IPS-15b (cell line): ENCODE results near the gene NCKAP5.

Source experiments
- H3K27me3 ChIP-seq: one replicate; pipeline ENCODE4 v1.6.1; 2013; ENCODE audit warnings: low read length; ENCODE audit not compliant: control insufficient read depth, insufficient read depth
- H3K36me3 ChIP-seq: one replicate; pipeline ENCODE4 v1.6.1; 2013; ENCODE audit warnings: low read length; ENCODE audit not compliant: control insufficient read depth, insufficient read depth
- H3K4me1 ChIP-seq: one replicate; pipeline ENCODE4 v1.6.1; 2013; ENCODE audit warnings: mild to moderate bottlenecking, low read length; ENCODE audit not compliant: control insufficient read depth, insufficient read depth
- H3K4me3 ChIP-seq: one replicate; pipeline ENCODE4 v1.5.1; 2013; ENCODE audit warnings: low read depth, low read length
- H3K9ac ChIP-seq: one replicate; pipeline ENCODE4 v1.6.1; 2013; ENCODE audit warnings: low read depth, mild to moderate bottlenecking, low read length
- H3K9me3 ChIP-seq: one replicate; pipeline ENCODE4 v1.6.1; 2013; ENCODE audit warnings: mild to moderate bottlenecking, low read length; ENCODE audit not compliant: control insufficient read depth, insufficient read depth

Gene NCKAP5

DNA sequence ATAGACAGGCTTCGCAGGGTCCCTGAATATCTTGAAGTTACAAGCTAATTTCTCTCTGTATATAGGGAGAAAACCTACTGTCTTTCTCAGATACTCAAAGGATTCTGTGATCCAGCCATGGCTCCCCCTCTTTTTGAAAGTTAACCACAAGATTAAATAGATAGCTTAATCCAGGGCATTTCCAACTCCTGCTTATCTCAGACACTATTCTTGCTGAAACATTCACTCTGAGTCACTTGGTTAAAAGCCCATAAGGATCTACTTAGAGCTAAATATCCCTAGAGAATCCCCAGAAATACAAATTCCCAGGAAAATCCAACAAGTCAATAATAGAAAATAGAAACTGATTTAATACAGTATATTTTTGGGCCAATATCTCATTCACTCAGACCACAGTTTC, 719.1 kb downstream of the NCKAP5 start:
- Histone ChIP-seq H3K27me3 (no peaks in the 10 kb centered on the region), H3K36me3 (no peaks in the 10 kb centered on the region), H3K9me3 (no peaks in the 10 kb centered on the region)

DNA sequence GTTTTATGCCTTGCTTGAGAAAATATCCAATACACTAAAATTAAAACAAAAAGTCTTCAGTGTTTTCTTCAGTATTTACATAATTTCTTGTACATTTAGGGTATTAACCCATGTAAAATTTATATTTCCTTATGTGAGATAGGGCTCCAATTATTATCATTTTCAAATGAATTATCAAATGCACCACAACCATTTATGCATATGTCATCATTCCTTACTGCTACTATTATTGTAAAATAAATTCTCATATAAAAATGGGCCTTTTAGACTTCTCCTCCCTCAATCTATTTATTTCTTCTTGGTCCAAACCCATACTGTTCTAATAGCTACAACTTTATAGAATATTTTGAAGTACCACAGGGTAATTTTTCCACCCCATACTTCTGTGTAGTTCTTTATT, 722.9 kb downstream of the NCKAP5 start:
- H3K4me3 ChIP-seq: no peak overlapping the region
- H3K36me3 ChIP-seq: no peaks in the 10 kb centered on the region
- H3K4me1 ChIP-seq: no peaks in the 10 kb centered on the region
- no peak overlapping the region for H3K9ac ChIP-seq
- no peaks in the 10 kb centered on the region for H3K27me3 ChIP-seq
- H3K9me3 ChIP-seq: no peaks in the 10 kb centered on the region

More for the DNA sequence above, 719.1 kb downstream of the NCKAP5 start:
- no peak overlapping the region for H3K4me3 ChIP-seq
- H3K9ac ChIP-seq: no peak overlapping the region
- H3K4me1 ChIP-seq: no peaks in the 10 kb centered on the region

DNA sequence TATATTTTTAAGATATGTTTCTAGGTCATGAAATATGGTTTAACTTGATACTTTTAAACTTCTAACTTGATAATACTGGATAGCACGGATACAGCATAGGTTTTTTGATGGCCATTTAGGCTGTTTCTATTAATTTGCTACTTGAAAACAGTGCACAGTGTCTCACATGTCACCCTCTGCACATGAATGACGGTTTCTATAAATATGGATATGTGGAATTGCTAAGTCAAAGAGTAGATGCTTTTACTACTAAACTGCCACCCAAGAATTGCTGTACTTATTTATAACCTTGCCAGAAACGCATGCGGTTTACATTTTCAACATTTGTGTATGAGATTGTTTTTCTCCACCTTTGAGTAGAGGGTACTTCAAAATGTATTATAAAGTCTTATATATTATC, 723.7 kb downstream of the NCKAP5 start:
- Histone ChIP-seq H3K4me1 (no peaks in the 10 kb centered on the region), H3K9me3 (no peaks in the 10 kb centered on the region), H3K4me3 (no peak overlapping the region), H3K9ac (no peak overlapping the region), H3K36me3 (no peaks in the 10 kb centered on the region), H3K27me3 (no peaks in the 10 kb centered on the region)

DNA sequence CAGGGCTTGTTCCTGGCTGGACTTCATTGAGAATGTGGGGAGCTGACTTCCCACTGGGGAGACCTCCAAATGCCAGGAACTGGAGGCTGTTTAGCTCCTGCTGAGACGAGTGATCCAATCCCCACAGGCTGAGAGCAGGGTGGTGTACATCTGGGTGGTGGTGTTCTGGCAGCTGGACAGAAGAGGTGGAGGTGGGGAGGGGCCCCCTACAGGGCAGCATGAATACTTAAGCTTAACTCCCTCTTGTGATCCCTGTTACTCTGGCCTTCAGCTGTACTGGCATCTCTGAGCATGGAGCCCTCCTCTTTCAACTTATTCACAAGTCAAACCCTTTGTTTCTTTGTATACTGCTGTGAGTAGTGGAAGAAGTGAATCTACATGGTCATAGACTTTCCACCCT, 730.5 kb downstream of the NCKAP5 start:
- no peaks in the 10 kb centered on the region for H3K4me1 ChIP-seq
- H3K27me3 ChIP-seq: no peaks in the 10 kb centered on the region
- H3K36me3 ChIP-seq: no peaks in the 10 kb centered on the region
- H3K4me3 ChIP-seq: no peak overlapping the region
- H3K9ac ChIP-seq: no peak overlapping the region
- no peaks in the 10 kb centered on the region for H3K9me3 ChIP-seq

DNA sequence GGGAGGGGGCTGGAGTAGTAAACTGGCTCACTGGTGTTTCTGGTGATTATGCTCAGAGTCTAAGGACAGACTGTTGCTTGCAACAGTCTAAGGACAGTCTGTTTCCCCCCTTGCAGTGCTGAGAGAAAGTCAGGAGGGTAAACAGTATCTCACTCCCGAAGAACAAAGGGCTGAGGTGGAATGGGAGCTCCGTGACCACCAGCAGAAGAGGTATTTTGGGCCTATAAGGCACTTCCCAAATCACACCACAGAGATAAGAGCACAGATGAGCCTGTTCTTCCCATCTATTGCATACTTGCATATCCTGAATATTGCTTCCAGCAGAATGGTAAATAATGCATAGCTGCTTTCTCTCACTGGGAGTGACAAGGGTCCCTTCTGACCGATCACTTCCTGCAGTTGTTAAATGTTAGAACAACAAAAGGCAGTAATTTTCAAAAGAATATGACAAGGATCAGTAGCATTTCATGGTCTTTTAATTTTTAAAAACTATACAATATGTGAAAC, 737.9 kb downstream of the NCKAP5 start:
- Histone ChIP-seq H3K4me3 (no peak overlapping the region), H3K9ac (no peak overlapping the region), H3K27me3 (no peaks in the 10 kb centered on the region), H3K4me1 (peaks cover 4% of the 10 kb centered on the region), H3K9me3 (no peaks in the 10 kb centered on the region), H3K36me3 (no peaks in the 10 kb centered on the region)

DNA sequence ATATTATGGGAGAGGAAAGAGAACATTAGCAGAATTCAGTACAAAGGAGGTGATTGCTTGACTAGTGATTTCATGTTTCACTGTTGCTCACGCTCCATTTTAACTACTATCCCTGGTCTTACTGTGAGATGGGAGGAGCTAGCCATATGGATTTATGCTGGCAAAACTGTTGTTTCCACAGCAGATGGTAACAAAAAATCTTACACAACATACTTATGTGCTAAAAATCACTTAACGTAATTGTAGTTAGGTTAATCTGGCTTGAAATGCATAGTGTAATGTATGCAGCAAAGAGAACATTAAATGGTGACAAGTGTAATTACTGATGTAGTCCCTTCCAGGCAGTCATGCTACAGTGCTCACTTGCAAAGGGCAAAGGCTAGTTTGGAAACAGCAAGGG, 742.7 kb downstream of the NCKAP5 start:
- Histone ChIP-seq H3K4me3 (no peak overlapping the region), H3K27me3 (no peaks in the 10 kb centered on the region), H3K9ac (no peak overlapping the region), H3K36me3 (no peaks in the 10 kb centered on the region), H3K9me3 (no peaks in the 10 kb centered on the region), H3K4me1 (peaks cover 4% of the 10 kb centered on the region)

DNA sequence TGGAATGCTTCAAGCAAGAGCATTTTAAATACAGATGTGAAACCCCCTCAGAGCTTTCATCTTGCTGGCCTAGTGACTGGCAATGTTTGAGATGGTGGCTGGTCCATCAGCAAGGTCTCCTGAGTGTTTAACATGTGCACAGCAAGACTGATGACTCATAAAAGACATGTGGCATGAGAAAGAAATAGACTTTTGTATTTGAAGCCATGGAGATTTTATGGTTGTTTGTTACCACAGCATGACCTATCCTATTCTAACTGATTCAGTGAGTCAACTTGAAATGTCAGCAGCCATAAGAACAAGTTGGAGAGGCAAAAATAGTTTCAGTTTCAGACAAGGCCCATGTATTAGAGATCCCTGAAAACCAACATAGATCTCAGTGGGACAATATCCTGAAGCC, 743.5 kb downstream of the NCKAP5 start:
- Histone ChIP-seq H3K4me1 (no peaks in the 10 kb centered on the region), H3K36me3 (no peaks in the 10 kb centered on the region), H3K27me3 (no peaks in the 10 kb centered on the region), H3K9ac (no peak overlapping the region), H3K9me3 (no peaks in the 10 kb centered on the region), H3K4me3 (no peak overlapping the region)

DNA sequence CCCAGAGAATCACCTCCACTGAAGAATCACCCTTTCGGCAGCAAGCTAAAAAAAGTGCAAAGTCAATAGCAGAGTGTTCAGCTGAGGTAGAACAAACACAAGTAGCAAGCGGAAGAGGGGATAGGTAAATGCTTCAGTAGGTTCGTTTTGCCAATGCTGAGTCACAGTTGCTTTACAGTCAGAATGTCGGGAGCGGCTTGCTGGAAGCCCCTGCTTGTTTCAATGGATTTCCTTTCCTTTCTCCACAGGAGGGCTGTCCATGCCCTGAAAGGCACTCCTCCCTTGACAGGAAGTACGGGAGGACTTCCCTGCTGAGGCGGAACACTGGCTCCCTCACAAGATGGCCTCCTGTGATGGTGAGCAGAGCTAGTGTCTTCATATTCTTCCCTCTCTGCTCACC, 752.0 kb downstream of the NCKAP5 start:
- no peaks in the 10 kb centered on the region for H3K4me1 ChIP-seq
- H3K36me3 ChIP-seq: no peaks in the 10 kb centered on the region
- H3K9me3 ChIP-seq: no peaks in the 10 kb centered on the region
- H3K4me3 ChIP-seq: no peak overlapping the region
- H3K27me3 ChIP-seq: no peaks in the 10 kb centered on the region
- H3K9ac ChIP-seq: no peak overlapping the region

DNA sequence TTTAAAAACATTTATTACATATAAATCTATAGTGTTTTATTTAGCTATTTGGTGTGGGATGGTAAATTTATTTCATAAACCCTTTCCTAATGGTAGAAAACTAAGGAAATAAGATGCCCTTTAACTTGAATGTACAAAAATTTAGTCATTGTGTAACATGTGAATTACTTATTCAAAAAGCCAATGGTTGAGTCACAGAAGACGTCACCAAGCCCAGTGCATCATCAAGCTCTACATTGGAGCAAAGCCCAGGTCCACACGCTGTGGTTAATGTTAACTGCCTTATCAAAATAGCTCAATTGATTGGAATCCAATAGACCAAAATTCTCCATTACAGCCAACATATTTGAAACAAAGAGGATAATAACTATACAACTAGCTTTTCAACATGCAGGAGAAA, 752.7 kb downstream of the NCKAP5 start:
- no peaks in the 10 kb centered on the region for H3K27me3 ChIP-seq
- no peaks in the 10 kb centered on the region for H3K36me3 ChIP-seq
- H3K9me3 ChIP-seq: no peaks in the 10 kb centered on the region
- H3K4me1 ChIP-seq: no peaks in the 10 kb centered on the region
- H3K9ac ChIP-seq: no peak overlapping the region
- H3K4me3 ChIP-seq: no peak overlapping the region

DNA sequence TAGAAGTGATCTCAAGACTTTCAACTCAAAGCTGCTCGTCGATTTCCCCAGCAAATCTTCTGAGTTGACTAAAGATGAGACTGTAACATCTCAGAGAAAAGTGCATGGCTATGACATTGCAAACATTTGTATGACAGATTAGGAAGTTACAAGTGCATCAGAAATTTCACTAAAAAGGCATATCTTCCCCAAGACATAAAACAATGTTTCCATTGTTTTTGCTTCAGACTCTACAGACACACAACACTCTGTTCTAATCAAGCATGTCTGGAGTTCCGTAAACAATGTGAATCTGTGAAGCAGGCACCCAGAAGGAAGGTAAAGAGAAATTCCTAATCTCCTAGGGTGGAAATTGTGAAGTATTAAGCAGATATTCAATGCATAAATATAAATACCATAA, 753.6 kb downstream of the NCKAP5 start:
- Histone ChIP-seq H3K9me3 (no peaks in the 10 kb centered on the region), H3K4me1 (no peaks in the 10 kb centered on the region), H3K27me3 (no peaks in the 10 kb centered on the region), H3K9ac (no peak overlapping the region), H3K36me3 (no peaks in the 10 kb centered on the region), H3K4me3 (no peak overlapping the region)

DNA sequence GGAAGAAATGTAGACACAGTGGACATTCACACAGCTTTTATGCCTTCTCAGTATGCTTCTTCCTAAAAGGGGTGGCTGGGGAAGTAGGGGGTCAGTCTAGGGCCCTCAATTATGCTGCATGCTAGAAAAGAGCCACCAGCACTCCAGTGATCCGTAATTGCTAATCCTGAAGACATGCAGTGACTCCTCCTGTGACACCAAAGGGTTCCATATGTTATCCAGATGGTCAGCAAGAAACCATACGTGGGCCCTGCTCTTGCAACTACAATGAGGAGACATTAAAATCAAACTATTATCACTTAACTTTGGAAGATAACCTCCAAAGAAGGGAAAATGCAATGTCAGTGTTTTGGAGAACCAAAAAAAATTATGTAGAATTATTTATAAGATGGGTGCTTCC, 754.8 kb downstream of the NCKAP5 start:
- no peaks in the 10 kb centered on the region for H3K36me3 ChIP-seq
- H3K4me3 ChIP-seq: no peak overlapping the region
- no peak overlapping the region for H3K9ac ChIP-seq
- no peaks in the 10 kb centered on the region for H3K9me3 ChIP-seq
- no peaks in the 10 kb centered on the region for H3K27me3 ChIP-seq
- H3K4me1 ChIP-seq: no peaks in the 10 kb centered on the region

DNA sequence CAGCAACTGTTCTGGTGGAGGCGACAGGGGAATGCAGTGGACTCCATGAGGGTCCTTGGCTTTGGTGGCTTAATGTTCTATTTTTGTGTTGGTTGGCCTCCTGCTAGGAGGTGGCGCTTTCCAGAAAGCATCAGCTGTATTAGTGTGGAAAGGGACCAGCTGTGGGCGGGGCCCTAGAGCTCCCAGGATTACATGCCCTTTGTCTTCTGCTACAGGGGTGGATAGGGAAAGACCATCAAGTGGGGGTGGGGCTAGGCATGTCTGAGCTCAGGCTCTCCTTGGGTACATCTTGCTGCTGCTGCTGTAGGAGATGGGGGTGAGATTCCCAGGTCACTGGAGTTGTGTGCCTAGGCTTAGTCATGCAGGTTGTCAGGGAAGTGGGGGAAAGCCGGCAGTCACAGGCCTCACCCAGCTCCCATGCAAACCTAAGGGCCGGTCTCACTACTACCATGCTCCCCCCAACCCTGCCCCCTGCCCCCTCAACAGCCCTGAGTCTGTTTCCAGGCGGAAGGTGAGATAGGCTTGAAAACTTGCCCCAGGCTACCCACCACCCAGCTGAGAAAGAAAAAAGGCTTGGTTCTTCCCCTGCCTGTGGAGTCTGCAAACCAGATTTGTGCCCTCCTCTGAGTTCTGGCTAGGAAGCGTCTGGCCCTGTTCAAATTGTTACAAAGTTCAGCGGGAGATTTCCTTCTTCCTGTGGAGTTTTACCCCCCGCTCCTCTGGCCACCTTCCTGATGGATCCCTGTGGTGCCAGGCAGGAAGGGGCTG, 756.9 kb downstream of the NCKAP5 start:
- no peak overlapping the region for H3K9ac ChIP-seq
- no peaks in the 10 kb centered on the region for H3K36me3 ChIP-seq
- no peaks in the 10 kb centered on the region for H3K9me3 ChIP-seq
- H3K27me3 ChIP-seq: no peaks in the 10 kb centered on the region
- no peaks in the 10 kb centered on the region for H3K4me1 ChIP-seq
- no peak overlapping the region for H3K4me3 ChIP-seq
